ENCODE measurements around the gene MED9.

The MED9 gene

GRCh38 chr17:17540935-17541639, 64.3 kb downstream of the MED9 start:
- DNase-seq, result no peak

DNA sequence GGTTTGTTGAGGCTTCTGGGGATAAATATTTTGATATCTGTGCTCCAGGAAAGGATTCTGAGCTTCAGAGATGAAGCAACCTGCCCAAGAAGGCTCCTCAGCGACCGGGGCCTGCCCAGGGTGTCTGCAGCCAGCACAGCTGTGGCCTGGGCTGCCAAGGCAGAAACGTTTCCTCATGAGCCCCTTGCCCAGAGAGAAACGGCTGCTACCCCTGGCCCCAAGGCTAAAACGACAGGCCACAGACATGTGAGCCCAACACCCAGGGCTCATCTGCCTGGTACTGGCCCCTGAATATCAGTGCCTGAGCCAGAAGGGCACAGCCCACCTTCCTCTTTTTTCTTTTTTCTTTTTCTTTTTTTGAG, 64.8 kb downstream of the MED9 start:
- no peak for DNase-seq

All from NCI-H1417 treated with DMSO at 0.1 percent for 48 hours (cell line).